NCI-H226 (cell line): ENCODE data around the gene PRKAG2.

Source experiments
- DNase-seq: peaks from one replicate; pipeline ENCODE4 v3.0.0-alpha.2; 2015

Gene PRKAG2

DNA sequence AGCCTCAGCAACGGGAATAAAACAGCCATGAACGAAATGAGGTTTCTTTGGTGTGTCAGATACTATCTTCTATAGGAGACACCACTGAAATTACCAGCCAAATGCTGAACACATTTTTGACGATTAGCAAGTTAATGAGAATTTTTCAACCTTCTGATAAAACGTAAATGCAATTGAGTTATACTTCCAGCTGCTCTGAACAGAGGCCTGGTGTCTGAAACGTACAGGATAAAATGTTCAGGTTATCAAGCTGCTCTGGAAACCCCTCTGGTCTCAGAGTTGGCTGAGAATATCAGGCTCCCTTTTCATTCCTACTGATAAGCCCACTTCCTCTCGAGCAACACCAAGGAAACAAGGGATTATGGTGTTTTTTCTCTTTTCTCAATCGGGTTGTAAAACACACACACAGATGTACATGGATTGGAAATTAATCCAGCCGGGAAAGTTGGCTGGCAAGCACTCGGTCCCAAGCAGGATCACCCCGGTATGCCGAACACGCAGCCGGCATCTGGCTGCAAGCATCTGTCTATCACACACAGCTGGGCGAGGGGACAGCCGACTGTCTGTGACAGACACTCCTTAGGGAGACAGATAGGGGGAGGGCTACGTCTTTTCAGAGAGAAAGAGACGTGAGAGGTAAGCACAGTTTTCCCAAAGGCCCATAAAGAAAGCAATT lies 171.8 kb downstream of the PRKAG2 start:
- DNase-seq: no peak

- no peak for DNase-seq
Measured at GRCh38 chr7:151704299-151704959, 172.5 kb downstream of the PRKAG2 start.

- no peak for DNase-seq
Measured at GRCh38 chr7:151702961-151703360, 174.0 kb downstream of the PRKAG2 start.

DNA sequence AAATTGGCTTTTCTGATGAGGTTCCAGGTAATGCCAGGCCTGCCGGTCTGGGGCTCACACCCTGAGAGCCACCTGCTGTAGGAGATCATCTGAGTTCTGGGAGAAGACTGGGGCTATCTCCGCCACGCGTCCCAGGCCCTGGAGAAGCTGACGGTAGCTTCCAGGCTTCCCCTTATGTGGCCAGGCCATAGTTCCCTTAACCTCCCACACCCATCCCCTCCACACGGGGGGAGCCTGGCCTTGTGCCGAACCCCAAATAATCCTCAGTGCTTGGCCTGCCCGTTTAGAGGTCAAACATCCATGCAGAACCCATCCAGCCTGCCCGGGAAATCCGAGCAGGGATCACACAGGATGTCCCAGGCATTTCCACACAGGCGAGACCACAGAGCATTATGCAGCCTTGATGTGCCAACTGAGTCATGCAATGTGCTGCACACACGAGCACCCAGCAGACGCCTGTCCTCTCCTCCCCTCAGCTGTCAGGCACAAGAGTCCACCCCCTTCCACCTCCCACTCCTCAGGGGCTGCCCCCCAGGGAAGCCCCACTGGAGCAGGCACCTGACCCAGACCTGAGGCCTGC lies 176.2 kb downstream of the PRKAG2 start:
- no peak for DNase-seq

DNA sequence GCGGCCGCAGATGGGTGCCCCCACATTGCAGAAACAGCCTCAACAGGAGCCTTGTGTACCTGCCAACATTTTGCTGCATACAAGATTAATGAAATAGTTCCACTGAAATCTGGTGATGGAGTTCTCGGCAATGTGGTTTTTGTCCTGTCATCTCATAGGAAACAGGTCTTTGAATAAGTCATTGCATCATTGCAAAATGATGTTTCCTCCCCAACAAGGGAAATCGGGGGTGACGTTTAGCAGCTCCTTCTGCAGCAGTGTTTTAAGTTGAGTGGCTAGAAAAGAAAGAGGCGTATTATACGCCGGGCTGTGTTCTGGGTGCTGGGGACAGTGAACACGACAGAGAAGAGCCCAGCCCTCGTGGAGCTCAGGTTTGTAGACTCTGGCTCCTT lies 177.0 kb downstream of the PRKAG2 start:
- DNase-seq: peak; percentile 61

DNA sequence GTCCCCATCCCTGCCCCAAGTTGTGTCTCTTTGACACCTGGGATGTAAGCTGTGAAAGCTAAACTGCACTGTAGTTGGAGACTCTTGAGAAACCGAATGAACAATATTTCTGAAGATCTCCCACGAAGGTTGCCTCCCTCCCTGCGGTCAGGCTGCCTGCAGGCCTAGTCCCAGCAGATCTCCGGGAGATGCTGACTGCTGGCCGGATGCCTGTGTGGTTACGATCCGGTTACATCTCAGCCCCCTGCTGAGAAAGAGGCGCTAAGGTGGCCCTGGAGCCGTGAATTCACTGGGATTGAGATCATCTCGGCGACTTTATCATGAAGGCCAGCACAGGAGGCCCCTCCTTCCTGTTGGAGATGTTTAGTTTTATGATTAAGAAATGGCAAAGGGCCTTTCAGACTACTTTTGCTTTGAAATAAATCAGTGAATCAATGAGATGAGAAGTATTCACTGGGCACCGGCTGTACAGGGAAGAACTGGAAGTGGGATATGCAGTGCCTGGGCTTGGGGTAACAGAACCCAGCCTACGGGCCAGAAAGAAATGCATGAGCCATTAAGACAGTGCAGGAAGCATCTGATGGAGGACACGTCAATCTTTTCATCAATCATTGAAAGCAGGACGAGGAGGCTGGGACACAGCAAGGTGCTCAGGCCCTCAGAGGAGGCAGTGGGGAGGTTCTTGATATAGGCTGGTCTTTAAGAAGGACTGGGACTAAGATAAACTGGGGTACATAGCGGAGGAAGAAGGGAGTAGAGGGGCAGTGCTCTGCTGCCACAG lies 177.6 kb downstream of the PRKAG2 start:
- DNase-seq: peak; percentile 98

- no peak for DNase-seq
Measured at GRCh38 chr7:151697942-151698341, 179.0 kb downstream of the PRKAG2 start.

GRCh38 chr7:151697515-151697895 lies 179.4 kb downstream of the PRKAG2 start:
- DNase-seq: no peak

- DNase-seq: peak; percentile 92
Measured at GRCh38 chr7:151696721-151697514, 180.0 kb downstream of the PRKAG2 start.

DNA sequence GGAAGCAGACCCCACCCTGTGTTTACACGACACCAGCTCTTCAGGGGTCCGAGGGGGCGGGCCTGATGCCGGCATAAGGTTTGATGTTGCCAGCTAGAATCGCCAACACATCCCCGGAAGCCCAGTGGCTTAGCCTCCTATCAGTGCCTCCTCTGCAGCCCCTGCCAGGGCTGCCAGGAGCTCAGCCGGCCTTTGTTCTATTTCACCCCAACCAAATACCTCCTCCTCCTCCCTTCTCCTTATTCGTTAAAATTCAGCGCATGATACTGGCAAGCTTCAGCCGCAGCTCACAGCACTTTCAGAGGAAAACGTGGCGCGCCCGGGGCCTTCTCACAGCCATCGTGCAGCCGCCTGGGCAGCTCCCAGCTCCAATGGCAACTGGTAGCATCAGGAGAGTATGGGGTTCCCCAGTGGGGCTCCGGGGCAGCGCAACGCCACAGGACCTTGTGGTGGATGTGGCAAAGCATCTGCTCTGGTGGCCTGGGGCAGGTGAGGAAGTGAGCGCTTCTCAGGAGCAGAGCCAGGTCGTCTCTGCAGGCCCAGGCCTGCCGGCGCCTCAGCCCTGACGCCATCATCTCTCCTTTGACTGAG lies 180.9 kb downstream of the PRKAG2 start:
- DNase-seq: no peak

DNA sequence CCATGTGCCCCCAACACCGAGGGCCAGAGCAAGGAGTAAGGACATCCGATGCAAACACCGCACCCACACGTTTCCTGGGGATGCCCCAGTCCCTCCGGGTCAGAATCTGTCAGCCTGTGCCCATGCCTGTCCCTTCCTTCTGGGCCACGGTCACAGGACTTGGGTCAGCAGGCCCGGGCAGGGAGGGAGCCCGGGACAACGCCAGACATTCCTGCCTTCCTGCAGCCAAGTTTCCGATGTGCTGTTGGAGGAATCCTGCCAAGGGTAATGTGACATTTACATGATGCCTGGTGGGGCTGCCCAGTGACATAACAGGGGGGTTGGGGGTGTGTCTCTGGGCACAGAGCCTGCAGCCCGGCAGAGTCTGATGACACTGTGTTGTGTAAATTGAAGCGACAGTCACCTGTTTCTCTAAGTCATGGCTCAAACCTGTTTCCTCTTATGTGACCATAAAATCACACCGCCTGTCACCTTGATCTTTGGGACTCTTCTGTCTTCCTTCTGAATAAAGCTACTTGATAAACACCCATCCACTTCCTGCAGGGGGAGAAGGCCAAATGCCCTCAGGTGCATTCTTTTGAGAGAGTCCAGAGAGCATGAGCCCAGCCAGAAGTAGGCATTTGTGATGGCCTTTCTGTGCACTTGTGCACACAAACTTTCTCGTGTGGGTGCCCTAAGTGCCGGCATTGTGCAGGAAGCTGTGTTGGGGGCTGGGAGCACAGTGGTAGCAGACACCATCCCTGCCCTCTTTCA lies 181.9 kb downstream of the PRKAG2 start:
- DNase-seq: no peak

DNA sequence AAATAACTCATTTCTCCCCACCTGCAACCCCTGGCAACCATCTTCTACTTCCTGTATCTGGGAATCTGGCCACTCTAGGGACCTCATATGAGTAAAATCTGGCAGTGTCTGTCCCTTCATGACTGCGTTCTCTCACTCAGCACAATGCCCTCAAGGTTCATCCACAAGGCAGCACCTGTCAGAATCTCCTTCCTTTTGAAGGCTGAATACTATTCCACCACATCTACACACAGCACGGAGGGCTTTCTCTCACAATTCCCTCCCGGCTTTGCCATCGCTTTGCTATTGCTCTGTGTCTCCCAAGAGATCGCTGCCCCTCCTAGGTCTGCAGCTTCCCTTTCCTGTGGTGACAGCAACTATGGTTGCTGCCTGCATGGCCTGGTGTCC lies 182.5 kb downstream of the PRKAG2 start:
- no peak for DNase-seq

- DNase-seq: no peak
Measured at GRCh38 chr7:151693140-151693539, 183.8 kb downstream of the PRKAG2 start.

- DNase-seq: no peak
Measured at GRCh38 chr7:151692721-151693120, 184.2 kb downstream of the PRKAG2 start.

GRCh38 chr7:151691449-151691848 lies 185.5 kb downstream of the PRKAG2 start:
- no peak for DNase-seq

DNA sequence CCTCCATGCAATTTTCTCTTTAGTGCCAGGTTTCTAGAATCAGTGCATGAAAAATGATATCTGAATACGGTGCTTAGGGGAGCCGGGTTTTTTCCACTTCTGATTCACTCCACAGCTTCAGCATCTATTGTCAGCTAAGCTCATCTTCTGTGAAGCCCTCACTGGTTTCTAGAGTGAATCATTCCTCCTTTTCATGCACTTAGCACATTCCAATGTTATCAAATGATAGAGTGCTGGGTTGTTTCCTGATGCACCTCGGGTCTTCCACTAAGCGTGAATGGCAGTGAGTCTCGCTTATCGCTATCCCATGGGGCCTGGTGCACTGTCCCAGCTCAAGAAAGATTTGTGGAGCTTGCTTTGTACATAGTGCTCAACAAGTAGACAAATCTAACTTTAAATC lies 186.3 kb downstream of the PRKAG2 start:
- peak; percentile 93 for DNase-seq

GRCh38 chr7:151689196-151689971 lies 187.5 kb downstream of the PRKAG2 start:
- DNase-seq: no peak

DNA sequence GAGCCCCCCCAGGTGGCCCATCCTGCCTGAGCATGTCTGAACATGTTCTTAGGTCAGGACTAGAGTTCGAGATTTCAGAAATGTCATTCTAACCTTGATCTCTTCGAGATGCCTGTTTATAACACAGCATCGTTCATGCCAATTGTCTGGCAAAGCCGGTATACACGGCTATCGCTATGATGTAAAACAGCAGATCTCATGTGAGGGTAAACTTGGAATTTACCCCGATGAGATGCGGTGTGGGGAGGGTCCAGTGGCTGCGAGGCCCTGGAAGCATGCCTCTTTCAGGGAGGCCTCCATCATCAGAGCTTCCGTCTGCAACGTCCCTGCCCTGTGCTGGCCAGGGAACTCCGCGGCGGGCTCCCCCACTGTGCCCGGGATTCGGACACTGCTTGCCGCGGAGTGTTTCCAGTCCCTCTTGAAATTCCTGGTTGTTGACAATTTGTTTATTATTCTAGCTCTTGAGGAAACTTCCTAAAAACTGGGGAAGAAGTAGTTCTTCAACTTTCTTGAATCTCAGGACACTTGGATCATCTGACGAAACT lies 188.6 kb downstream of the PRKAG2 start:
- no peak for DNase-seq

- peak; percentile 100 for DNase-seq
Measured at GRCh38 chr7:151687523-151688235, 189.2 kb downstream of the PRKAG2 start.

GRCh38 chr7:151686826-151687225 lies 190.1 kb downstream of the PRKAG2 start:
- DNase-seq: no peak
